Epithelial cell of esophagus (primary cell): ENCODE results near the gene KCNJ4.

Source experiments
- DNase-seq: peaks from one replicate; pipeline ENCODE4 v3.0.0; 2010; ENCODE audit warnings: low read depth
- H3K4me3 ChIP-seq: 2 replicates; pipeline ENCODE4 v1.5.1; 2011; ENCODE audit warnings: mild to moderate bottlenecking, low read length, control low read depth
- CTCF ChIP-seq: IDR thresholded peaks from 2 replicates; pipeline ENCODE4 v1.5.1; 2011; ENCODE audit warnings: low read depth, mild to moderate bottlenecking, low read length, control low read depth, inconsistent platforms; ENCODE audit not compliant: insufficient read depth; ENCODE audit errors: missing control alignments

Gene KCNJ4

GRCh38 chr22:38451864-38452263 lies 3.1 kb downstream of the KCNJ4 start:
- no peak for TF ChIP-seq CTCF
- no peak for DNase-seq
- H3K4me3 ChIP-seq, result no peak overlapping the region

GRCh38 chr22:38451404-38451803 lies 3.6 kb downstream of the KCNJ4 start:
- TF ChIP-seq CTCF, result no peak
- no peak for DNase-seq

DNA sequence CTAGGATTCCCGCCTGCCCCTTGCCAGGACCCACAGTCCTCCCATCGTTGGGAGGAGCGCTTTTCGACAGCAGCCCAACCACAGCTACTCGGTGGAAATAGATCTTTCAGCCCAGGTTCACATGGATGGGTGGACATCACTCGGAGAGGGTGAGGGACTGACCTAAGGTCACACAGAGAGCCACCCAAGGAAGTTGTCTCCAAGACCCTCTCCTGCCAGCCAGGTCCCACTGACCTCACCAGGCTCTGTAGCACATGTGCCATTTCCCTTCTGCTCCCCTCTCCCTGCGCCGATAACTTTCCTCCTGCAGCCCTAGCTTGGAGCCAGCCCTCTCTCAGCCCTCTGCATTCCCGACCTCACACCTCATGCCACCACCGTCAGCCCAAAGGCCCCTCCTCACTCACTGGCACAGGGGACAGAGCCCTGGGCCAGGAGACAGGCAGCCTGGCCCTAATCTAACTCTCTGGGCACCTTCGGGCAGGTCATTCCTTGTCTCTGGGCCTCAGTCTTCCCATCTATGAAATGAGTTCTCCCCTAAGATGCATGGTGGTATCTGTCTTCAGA lies 4.7 kb downstream of the KCNJ4 start:
- no peak for DNase-seq
- H3K4me3 ChIP-seq, result no peak overlapping the region
- TF ChIP-seq CTCF, result no peak

More at GRCh38 chr22:38451404-38451803, 3.6 kb downstream of the KCNJ4 start:
- H3K4me3 ChIP-seq, result no peak overlapping the region

DNA sequence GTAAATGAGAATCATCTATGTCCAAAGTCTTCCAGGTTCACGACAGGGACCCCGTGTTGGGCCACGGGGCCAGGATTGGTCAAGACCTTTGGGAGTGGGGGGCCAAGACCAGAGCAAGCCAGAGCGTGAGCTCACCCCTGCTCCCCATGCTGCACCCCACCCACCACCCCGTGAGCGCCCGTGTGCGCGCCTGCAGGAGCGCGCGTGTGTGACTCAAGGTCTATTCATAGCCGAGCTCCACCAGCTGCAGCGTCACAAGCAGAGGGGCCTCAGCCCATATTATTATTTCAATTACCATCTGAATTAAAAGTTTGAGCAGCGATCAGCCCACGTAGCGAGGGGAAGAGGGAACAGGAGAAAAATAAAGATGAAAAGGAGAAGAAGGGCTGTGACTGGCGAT lies 5.2 kb downstream of the KCNJ4 start:
- no peak for DNase-seq
- TF ChIP-seq CTCF, result no peak
- H3K4me3 ChIP-seq, result no peak overlapping the region

DNA sequence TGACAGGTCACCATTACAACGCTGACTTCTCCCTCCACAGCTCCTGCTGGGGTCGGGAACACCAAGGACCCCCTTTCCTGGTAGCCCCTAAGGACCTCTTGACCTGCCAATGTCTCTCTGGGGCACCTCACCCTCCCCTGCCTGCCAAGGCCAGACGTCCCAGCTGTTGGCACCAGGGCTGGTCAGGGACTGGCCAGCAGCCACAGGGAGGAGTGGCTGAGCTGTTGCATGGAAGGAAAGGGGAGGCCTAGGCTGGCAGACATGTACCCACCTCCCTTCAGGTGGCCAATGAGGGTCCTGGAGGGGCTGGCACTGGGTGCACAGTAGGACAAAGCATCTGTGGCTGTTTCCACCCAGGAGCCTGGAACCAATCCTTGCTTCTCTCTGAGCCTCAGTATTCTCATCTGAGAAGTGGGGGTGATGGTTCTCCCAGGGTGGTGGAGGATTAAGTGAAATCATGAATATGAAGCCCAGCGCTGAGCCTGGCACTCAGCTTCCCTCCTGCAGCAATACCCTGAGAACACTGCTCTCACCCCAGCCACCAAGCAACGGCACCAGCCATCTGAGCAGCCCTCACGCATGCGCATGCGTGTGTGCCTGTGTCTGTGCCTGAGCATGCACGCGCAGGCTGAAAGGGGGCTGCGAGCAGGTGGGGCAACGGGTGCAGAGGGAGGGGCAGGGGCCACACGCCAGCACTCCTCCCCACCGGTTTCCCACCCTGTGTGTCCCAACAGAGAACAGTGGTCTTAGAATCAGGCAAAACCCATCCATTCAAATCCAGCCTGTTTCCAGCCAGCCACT lies 5.9 kb downstream of the KCNJ4 start:
- TF ChIP-seq CTCF, result no peak
- DNase-seq, result no peak
- no peak overlapping the region for H3K4me3 ChIP-seq

- no peak for DNase-seq
- H3K4me3 ChIP-seq, result no peak overlapping the region
- TF ChIP-seq CTCF, result no peak
Observed at GRCh38 chr22:38446018-38446601, 8.9 kb downstream of the KCNJ4 start.
